OCI-LY7 (cell line): ENCODE results near the gene CDC42BPB.

ENCODE experiments used
- CTCF ChIP-seq: fragments of 200-600 bp; sonication (generic); conservative IDR thresholded peaks from 2 replicates; pipeline ENCODE4 v1.5.1; 2014; ENCODE audit warnings: mild to moderate bottlenecking, antibody characterized with exemption, low read length, moderate library complexity, mixed read lengths
- EZH2phosphoT487 ChIP-seq: fragments of 200-600 bp; sonication (generic); IDR thresholded peaks from 2 replicates; pipeline ENCODE4 v1.6.1; 2018; ENCODE audit warnings: low read depth, borderline replicate concordance, mild to moderate bottlenecking, mixed run types, antibody characterized with exemption, low read length, moderate library complexity, mixed read lengths

- no peak for TF ChIP-seq EZH2phosphoT487
- no peak for TF ChIP-seq CTCF
These were observed 165.8 kb downstream of the CDC42BPB start for GRCh38 chr14:102891556-102891955.
